HG02943 (cell line): ENCODE results near the gene UBTD1.

Experiments used
- ATAC-seq: cut with Tn5 transposase; IDR thresholded peaks from one replicate; pipeline ENCODE4 v1.9.1; 2021; ENCODE audit warnings: mild to moderate bottlenecking, low read depth, moderate library complexity; ENCODE audit not compliant: unreplicated experiment

The UBTD1 gene

DNA sequence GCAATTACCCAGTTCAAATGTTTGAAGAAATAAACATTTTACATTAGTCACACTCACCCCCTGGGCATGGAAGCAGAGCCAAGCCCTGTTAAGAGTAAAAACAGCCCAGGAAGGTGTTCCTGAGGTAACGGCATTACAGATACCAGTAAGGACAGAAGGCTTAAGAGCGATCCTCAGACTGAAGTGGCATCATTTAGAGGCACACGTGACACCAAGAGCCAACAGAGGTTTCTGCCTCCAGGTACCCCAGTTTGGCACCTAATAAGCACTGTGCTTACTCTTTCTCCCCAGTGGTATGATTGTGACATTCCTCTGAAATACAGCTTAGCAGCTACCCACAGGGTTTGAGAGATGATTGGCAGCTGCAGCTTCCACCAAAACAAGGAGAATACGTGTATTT, 17.7 kb upstream of the UBTD1 start:
- no peak for ATAC-seq

DNA sequence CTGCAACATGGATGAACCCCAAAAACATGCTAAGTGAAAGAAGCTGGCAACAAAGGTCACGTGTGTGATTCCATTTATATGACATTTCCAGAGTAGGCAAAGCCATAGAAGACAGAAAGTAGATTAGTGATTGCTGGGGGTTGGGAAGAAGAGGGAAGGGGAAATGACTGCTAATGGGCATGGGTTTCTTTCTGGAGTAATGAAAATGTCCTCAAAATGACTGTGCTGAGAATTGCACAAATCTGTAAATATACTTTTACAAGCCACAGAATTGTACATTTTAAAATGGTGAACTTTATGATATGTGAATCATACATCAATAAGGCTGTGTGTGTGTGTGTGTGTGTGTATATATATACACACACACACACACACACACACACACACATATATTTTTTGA, 16.3 kb upstream of the UBTD1 start:
- no peak for ATAC-seq

DNA sequence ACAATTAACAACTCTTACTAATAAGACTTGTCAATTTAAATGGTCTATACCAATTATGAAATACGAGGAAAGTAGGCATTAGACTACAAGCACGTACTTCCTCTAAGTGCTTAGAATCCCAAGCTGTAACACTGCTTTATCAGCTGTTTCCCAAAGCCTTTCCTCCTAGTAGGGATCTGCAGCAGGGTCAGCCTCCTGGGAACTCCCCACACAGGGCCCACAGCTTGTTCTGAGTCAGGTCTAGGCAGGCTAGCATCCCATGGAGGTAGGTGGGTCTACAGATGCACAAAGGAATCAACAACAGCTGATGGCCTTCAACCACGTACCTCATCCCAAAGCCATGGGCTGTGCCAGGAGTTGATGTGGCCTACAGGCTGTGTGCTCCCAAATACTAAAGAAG, 15.2 kb upstream of the UBTD1 start:
- no peak for ATAC-seq

DNA sequence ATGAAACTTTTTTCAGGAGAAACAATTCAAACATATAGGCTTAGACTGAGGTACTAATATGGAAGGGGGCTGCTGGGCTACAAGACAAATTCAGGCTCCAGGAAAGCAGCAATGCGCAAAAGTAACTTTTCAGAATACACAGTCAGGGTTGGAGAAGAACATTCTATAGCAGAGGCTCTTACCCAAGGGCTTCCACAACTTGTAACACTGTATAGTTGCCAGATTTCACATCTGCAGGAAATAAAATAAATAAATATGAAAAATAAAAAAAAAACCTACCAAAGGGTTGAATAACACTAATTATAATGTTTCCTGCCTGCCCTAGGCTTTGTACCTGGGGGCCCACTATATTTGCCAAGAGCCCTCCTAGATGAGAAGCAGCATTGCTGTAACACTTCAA, 14.8 kb upstream of the UBTD1 start:
- no peak for ATAC-seq

DNA sequence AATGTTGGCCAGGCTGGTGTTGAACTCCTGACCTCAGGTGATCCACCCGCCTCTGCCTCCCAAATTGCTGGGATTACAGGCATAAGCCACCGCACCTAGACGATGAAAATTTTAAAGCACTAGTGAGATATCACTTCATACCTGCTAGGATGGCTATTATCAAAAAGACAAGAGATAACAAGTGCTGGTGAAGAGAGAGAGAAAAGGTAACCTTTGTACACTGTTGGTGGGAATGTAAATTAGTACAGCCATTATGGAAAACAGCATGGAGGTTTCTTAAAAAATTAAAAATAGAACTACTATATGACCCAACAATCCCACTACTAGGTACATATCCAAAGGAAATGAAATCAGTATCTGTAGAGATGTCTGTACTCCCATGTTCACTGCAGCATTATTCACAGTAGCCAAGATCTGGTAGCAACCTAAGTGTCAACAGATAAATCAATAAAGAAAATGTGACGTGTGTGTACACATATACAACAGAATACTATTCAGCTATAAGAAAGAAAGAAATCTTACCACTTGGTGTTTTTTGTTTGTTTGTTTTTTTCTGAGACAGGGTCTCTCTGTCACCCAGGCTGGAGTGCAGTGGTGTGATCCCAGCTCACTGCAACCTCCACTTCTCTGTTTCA, 13.0 kb upstream of the UBTD1 start:
- no peak for ATAC-seq

DNA sequence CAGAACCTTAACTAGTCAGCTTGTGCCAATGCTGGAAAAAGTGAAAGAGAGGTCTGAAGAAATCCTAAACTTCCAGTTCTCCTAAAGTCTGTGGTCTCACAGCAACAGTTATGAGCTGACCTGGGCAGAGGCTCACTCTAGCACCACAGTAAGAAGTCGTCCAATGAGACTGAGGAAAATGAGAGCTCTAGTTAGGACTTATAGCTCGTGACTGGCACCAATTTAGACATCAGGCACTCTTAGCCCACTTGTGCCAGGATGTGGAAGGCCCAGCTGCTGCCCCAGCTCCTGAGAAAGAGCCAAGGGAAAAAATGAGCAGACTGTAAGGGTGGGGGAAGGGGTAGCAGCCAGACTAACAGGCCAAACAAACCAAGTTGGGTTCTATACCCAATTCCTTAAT, 8.1 kb upstream of the UBTD1 start:
- no peak for ATAC-seq

DNA sequence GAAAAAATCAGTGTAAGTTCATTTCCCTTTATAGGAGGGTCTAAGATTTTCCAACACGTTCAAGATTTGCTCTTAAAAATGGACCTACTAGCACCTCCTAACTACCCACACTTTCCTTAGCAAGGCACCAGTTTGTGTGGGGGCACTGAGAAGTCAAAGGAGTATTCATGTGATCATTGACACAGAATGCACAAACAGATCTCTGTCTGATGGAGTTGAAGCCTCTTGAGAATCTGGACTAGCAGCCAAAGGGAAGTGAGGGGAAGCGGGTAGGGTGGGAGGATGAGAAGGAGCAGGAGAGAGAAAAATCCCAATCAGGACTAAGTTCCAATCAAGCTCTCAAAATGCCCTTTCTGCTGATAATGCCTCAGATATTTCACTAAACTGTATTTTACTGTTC, 4.6 kb upstream of the UBTD1 start:
- no peak for ATAC-seq

DNA sequence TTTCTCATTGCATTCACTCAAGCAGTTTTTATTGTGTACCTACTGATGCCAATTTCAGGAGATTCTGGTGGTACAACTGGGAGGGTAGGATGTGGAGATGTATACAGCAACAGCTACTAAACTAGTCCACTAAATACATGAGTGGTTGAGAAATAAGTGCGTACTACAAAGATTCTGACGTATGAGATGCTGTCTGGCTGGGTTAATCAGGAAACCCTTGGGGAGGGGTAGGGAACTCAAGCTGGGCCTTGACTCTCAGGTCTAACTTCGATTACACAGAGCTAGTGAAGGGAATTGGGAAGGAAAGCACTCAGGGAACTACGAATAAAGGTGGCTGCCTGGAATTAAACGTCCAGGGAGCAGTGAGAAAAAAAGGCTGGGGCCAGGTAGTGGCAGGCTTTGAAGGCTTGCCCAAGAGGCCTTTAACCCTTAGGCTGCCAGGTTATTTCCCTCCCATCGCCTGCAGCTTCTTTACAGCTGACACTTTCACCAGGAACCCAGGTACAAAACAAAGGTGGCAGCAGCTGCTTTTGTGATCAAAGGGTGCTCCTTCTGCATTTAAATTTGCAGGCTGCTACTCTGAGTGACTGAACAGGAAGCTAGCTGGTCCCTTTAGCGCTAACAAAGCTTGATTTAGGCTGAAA, 3.7 kb upstream of the UBTD1 start:
- ATAC-seq, result no peak

DNA sequence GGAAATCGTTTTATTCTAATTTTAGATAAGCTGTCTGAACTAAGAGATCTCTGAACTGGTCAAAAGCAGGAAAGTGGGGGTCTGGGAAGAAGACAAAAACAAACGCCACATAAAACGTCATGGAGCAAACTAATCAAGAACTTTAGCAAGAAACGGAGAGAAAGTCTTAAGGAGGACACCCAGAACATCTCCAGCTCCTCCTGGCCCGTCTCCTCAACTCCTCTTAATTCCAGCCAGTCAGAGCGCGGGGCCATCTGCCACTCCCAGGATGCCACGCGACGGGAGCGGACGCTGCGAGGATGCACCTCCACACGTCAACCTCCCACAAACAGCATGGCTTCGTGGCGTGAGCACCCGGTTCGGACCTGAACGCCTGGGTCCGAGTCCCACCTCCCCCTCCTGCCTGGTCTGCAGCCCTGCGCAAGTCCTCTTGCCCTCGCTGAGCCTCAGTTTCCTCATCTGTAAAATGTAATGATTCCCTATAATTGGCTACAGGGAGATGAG, 1.1 kb upstream of the UBTD1 start:
- no peak for ATAC-seq

DNA sequence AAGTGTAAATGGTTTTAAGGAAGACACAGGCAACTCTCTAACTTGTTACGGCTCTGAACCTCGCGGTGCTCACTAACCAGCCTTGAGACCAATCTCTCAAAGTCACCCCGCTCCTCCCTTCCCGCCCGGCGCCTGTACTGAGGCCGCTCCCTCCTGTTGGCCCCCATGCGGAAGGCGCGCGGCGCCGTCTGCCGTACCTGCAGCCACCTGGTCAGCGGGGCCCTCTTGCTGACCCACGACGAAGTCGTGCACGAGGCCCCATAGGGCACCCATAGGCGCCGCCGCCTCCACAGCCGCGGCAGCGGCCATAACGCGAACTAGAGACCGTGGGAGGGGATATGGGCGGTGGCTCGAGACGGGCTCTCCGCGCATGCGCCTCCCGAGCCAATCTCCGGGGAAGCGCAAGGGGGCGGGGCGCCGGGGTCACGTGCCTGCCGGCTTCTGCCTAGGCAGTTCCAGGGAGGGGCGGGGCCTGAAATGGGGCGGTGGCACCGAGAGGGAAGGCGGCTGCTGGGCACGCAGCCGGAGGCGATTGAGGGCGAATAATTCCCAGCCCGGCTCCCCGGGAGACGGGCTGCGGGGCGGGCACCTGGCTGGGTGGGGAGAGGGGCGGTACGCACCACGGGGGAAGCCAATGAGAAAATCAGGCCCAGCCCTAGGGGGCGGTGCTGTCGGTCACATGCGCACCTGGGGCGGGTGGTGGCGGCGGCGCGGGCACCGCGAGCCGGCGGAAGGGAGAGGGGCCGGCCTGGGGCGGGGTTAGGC, 466 bp upstream of the UBTD1 start, which contains the start of gene MMS19:
Gene MMS19, minus strand, starts transcription at position 347 of the 765 bp plus-strand sequence. Its CDS starts 38 bp downstream, at position 309.
- ATAC-seq, result peak; percentile 92

DNA sequence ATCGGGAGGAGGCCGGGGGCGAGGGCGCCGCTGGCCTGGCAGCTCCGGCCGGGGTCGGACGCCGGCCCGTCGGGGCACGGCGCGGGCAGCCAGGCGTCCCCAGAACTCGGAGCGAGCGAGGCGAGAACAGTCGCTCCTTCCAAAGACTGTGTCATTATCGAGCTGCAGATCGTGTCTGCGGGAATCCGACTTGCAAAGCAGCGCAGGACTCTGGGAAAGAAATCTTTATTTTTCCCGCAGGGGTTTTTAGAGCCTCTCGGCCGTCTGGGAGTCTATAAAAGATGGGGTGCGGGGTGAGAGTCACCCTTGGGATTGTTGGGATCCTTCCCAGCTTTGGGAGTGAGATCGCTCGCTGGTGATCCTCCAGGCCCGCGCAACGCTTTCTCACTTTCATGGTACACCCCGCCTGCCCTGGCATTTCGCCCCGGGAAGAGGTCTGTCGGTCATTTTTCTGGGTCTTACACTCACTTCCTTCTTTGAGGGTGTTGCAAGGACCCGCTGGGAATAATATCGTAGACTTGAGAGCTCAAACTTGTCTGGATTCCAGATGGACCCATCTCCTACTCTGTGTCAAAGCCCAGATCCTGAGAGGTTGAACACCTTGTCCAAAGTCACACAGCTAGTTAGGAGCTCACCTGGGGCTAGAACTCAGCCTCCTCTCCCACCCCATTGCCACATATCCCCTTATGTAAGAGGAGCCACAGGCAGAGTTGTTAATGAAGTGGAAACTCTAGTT, 1.0 kb downstream of the UBTD1 start:
- no peak for ATAC-seq

DNA sequence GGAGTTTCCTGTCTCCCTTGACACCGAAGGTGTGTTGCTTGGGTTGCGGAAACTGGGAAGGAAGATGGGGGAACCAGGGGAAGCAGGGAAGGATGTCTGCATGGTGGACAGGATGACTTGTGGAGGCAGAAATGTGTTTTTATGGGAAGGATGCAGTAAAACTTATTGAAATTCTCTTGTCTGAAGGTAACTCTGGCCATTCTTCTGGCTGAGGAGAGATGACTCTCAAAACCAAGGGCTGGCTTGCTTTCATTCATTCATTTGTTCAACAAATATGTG, 1.5 kb downstream of the UBTD1 start:
- ATAC-seq, result no peak

DNA sequence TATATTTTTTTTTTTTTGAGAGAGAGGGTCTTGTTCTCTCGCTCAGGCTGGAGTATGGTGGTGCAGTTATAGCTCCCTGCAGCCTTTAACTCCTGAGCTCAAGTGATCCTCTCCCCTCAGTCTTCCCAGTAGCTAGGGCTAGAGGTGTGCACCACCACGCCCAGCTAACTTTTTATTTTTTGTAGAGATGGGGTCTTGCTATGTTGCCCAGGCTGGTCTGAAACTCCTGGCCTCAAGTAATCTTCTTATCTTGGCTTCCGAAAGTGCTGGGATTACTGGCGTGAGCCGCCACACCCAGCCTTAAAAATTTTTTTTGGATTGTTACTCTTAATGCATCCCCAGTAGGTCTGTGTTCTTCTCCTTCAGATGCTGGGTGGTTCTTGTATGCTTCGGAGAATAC, 4.2 kb downstream of the UBTD1 start:
- no peak for ATAC-seq

DNA sequence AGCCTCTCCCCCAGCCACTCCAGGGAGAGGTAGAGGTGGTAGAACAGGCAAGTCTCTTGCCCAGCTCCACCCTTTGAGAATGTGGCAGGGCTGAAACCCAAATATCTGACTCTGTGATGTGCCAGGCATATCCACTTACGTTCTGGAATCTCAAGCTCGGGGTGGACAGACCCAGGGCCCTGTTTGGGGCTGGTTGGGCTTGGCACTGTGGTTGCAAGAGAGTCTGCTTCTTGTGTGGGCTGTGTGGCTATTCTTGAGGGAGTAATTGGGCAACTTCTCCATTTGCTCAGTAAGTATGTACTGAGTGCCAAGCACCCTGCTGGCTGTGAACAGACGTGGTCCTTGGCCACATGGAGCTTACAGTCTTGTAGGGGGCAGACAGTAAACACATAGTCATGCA, 4.7 kb downstream of the UBTD1 start:
- ATAC-seq, result no peak

DNA sequence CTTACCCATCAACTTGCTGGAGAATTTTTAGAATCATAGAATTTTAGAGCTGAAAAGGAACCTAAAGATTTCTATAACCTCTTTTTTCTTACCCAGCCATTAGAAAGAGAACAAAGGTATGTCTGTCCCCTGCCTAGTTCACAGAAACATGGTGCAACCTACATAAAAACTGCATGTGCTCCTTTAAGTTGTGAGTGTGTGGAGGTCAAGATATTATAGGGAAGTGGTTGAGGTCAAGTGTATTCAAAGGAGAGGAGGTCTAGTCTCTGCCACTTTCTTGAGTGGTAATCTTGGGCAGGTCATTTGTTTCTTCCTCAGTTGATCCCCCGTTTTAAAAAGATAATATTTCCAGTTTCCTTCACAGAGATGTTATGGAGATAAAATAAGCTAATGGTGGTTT, 6.4 kb downstream of the UBTD1 start:
- no peak for ATAC-seq

DNA sequence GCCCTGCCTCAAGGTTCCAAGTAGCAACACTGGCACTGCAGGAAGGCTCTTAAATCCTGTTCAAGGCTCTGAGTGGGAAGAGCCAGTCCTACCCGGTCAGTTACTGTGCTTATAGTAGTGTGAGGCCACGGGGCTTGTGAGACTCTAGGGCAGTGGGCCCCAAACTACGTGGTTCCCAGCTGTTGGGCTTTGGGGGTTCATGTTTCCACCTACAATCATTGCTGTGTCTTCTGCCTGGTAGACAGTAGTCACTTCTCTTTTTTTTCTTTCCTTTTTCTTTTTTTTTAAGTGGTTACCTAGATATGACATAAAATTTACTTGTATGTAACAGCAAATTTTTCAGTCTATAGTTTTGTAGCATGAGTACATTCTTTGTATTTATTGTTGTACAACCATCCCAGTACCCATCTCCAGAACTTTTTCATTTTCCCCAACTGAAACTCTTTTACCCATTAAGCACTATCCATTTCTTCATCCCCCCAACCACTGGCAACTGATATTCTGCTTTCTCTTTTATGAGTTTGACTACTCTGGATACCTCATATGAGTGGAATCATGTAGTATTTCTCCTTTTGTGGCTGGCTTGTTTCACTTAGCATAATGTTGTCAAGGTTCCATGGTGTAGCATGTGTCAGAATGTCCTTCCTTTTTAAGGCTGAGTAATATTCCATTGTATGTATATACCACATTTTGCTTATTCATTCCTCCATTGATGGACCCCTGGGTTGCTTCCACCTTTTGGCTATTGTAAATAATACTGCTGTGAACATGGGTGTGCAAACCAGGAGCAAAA, 7.7 kb downstream of the UBTD1 start:
- no peak for ATAC-seq

DNA sequence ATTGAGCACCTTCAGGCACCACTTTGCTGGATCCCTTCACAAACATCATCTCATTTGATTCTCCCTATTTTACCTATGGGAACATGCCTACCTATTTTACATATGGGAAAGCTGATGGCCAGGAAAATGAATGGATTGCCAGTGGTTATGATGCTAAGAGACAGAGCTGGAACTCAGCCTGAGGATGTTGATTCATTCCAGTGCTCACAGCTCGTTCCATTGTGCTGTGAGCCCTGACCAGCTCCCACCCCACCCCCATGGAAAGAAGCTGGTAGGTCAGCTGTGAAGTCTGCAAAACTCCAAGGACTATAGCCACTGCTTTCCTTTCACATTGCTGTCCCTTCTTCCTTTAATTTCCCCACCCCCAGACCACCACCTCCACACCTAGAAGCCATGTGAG, 9.6 kb downstream of the UBTD1 start:
- ATAC-seq, result no peak

DNA sequence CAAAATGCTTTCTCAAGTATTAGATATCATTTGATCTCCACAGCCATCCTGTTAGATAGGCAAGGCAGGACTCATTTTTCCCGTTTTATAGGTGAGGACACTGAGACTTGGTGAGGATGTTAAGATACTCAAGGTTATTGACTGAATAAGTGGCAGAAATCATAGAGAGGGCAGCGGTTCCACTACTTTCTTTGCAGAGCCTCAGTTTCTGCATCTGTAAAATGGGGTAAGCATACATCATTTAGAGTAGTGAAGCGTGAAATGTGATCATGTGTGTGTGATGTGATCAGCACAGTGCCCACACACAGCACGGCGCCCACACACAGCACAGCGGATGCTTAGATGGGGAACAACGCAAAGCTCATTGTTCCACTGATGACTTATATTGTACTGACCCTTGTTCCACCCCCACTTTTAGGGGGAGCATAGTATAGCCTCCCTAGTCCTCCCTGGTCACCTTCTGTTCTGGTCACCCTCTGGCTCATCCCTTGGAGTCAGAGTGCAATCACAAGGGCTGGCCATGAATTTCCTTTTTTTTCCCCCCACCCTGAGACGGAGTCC, 10.5 kb downstream of the UBTD1 start:
- no peak for ATAC-seq

DNA sequence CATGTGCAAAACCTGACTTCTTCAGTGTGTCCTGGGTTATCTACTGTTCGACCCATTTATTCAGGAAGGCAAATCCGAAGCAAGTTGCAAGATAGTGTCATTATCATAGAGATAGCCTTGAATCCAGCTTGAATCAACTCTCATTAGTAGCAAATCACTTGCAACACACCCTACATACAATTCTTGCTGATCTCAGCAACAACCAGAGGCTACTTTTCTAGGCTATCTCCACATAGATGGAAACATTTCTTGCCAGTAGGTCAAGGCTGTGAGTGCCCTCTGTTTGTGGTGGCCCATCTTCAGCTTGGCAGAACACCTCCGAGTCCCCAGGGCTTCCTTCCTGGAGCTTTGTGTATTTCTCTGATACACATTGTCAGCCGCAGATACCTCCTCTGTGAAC, 12.0 kb downstream of the UBTD1 start:
- ATAC-seq, result no peak
